Mesenchymal stem cell (in vitro differentiated cells and primary cell): ENCODE measurements around the gene MEIKIN.

Experiments
- DNase-seq: peaks from one replicate; pipeline ENCODE4 v3.0.0-alpha.2; 2013
- H2AFZ ChIP-seq: one replicate; pipeline ENCODE4 v1.6.1; 2013; ENCODE audit warnings: low read depth, mild to moderate bottlenecking, control low read depth, inconsistent platforms, low read length, moderate library complexity
- H2AK5ac ChIP-seq: 2 replicates; pipeline ENCODE4 v1.6.1; 2013; ENCODE audit warnings: low read length, moderate library complexity, mild to moderate bottlenecking, inconsistent platforms; ENCODE audit not compliant: severe bottlenecking
- H2BK120ac ChIP-seq: one replicate; pipeline ENCODE4 v1.6.1; 2013; ENCODE audit warnings: low read depth, mild to moderate bottlenecking, inconsistent platforms, low read length, moderate library complexity
- H2BK12ac ChIP-seq, 2 experiments: one replicate each; pipeline ENCODE4 v1.6.1; 2013; ENCODE audit warnings: inconsistent platforms in 2 of 2, low read length in 2 of 2, mild to moderate bottlenecking in 2 of 2, moderate library complexity in 2 of 2, control low read depth in 1 of 2
- H2BK15ac ChIP-seq: one replicate; pipeline ENCODE4 v1.6.1; 2013; ENCODE audit warnings: mild to moderate bottlenecking, low read depth, inconsistent platforms; ENCODE audit not compliant: poor library complexity, severe bottlenecking
- H2BK5ac ChIP-seq: 2 replicates; pipeline ENCODE4 v1.6.1; 2013; ENCODE audit warnings: low read depth, mild to moderate bottlenecking, low read length, control low read depth, inconsistent platforms; ENCODE audit not compliant: poor library complexity, severe bottlenecking
- H3K14ac ChIP-seq, 2 experiments: one replicate each; pipeline ENCODE4 v1.6.1; 2013; ENCODE audit warnings: inconsistent platforms in 2 of 2, low read length in 2 of 2, control low read depth in 1 of 2, mild to moderate bottlenecking in 1 of 2, moderate library complexity in 1 of 2
- H3K18ac ChIP-seq, 2 experiments: one replicate each; pipeline ENCODE4 v1.6.1; 2013; ENCODE audit warnings: inconsistent platforms in 2 of 2, low read length in 2 of 2, control low read depth in 1 of 2, low read depth in 1 of 2, mild to moderate bottlenecking in 1 of 2
- H3K23ac ChIP-seq, 2 experiments: one replicate each; pipeline ENCODE4 v1.6.1; 2013; ENCODE audit warnings: inconsistent platforms in 2 of 2, low read length in 2 of 2, mild to moderate bottlenecking in 2 of 2, moderate library complexity in 2 of 2, control low read depth in 1 of 2
- H3K27ac ChIP-seq: 2 replicates; pipeline ENCODE4 v1.5.1; 2013; ENCODE audit warnings: mild to moderate bottlenecking, moderate library complexity, low read length, control low read depth, inconsistent platforms; ENCODE audit not compliant: poor library complexity, severe bottlenecking
- H3K27me3 ChIP-seq, 2 experiments: 2 replicates each; pipeline versions ENCODE4 v1.6.1 to v1.7.0; 2013; ENCODE audit warnings: low read length in 2 of 2, mild to moderate bottlenecking in 2 of 2, moderate library complexity in 2 of 2, control low read depth in 1 of 2, inconsistent platforms in 1 of 2; ENCODE audit not compliant: control insufficient read depth in 1 of 2, insufficient read depth in 1 of 2
- H3K36me3 ChIP-seq, 2 experiments: 2 replicates each; pipeline versions ENCODE4 v1.6.1 to v1.7.0; 2013; ENCODE audit warnings: low read length in 2 of 2, control low read depth in 1 of 2, inconsistent platforms in 1 of 2, low read depth in 1 of 2, mild to moderate bottlenecking in 1 of 2; ENCODE audit not compliant: insufficient read depth in 2 of 2, control insufficient read depth in 1 of 2
- H3K4ac ChIP-seq, 2 experiments: one replicate each; pipeline ENCODE4 v1.6.1; 2013; ENCODE audit warnings: inconsistent platforms in 2 of 2, low read length in 2 of 2, mild to moderate bottlenecking in 2 of 2, moderate library complexity in 2 of 2, control low read depth in 1 of 2, low read depth in 1 of 2
- H3K4me1 ChIP-seq: 2 replicates; pipeline ENCODE4 v1.6.1; 2013; ENCODE audit warnings: low read depth, low read length, control low read depth; ENCODE audit not compliant: control insufficient read depth, insufficient read depth
- H3K4me2 ChIP-seq: 2 replicates; pipeline ENCODE4 v1.6.1; 2013; ENCODE audit warnings: low read length, mild to moderate bottlenecking, inconsistent platforms; ENCODE audit not compliant: poor library complexity, severe bottlenecking
- H3K4me3 ChIP-seq, 2 experiments: 2 replicates each; pipeline versions ENCODE4 v1.5.1 to v1.7.0; 2013; ENCODE audit warnings: low read length in 2 of 2, mild to moderate bottlenecking in 2 of 2, control low read depth in 1 of 2, low read depth in 1 of 2; ENCODE audit not compliant: insufficient read depth in 1 of 2
- H3K79me1 ChIP-seq: replicated peaks from 2 replicates; pipeline ENCODE4 v1.6.1; 2013; ENCODE audit warnings: mild to moderate bottlenecking, control low read depth, low read length, inconsistent platforms; ENCODE audit not compliant: poor library complexity, severe bottlenecking
- H3K9ac ChIP-seq: 2 replicates; pipeline ENCODE4 v1.7.0; 2013; ENCODE audit warnings: mild to moderate bottlenecking, low read length, moderate library complexity
- H3K9me3 ChIP-seq: 2 replicates; pipeline ENCODE4 v1.7.0; 2013; ENCODE audit warnings: mild to moderate bottlenecking, low read length; ENCODE audit not compliant: control insufficient read depth
- H4K8ac ChIP-seq: one replicate; pipeline ENCODE4 v1.6.1; 2013; ENCODE audit warnings: inconsistent platforms, mild to moderate bottlenecking, low read length, moderate library complexity
- H4K91ac ChIP-seq: one replicate; pipeline ENCODE4 v1.6.1; 2013; ENCODE audit warnings: mild to moderate bottlenecking, low read length, inconsistent platforms
- WGBS: methylation state at CpG from one replicate; pipeline ENCODE4 v1.1.7; 2013; ENCODE audit warnings: mixed read lengths; 5-methylcytosine and 5-hydroxymethylcytosine counted together

Gene MEIKIN

GRCh38 chr5:131959906-131960305, 14.4 kb upstream of the MEIKIN start:
- Histone ChIP-seq H3K4me1 (no peaks in the 10 kb centered on the region), H2AFZ (no peak overlapping the region), H3K27me3 (no peaks in the 10 kb centered on the region), H3K9me3 (no peaks in the 10 kb centered on the region), H3K36me3 (no peaks in the 10 kb centered on the region), H3K4me2 (no peak overlapping the region), H4K8ac (no peak overlapping the region), H4K91ac (no peak overlapping the region), H3K18ac (no peak overlapping the region), H2BK15ac (no peak overlapping the region), H2BK12ac (no peak overlapping the region), H3K79me1 (no peaks in the 10 kb centered on the region), H2AK5ac (no peak overlapping the region), H3K27ac (no peak overlapping the region), H2BK120ac (no peak overlapping the region), H3K4ac (no peak overlapping the region), H3K4me3 (no peak overlapping the region), H3K23ac (no peak overlapping the region), H3K14ac (no peak overlapping the region), H2BK5ac (no peak overlapping the region), H3K9ac (no peak overlapping the region)
- no peak for DNase-seq
- WGBS = 64% methylated on average over 2 of the region's 3 CpGs

DNA sequence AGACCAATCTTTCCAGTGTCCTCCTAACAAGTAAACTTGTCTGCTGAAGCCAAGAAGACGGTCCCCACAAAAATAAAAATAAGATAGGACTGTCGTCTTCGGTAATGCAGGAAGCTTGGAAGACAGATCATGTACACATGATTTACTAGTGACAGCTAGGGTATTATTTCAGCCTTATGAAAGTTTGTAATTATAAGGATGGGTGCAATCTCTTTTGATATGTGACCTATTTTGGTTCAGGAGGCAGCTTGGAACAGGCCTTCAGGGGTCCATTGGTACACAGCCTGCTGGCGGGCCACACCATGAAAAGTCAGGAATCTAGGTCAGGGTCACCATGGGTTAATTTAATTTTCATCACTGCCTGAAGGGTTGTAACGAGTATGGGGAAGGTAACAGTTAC, 13.7 kb upstream of the MEIKIN start:
- Histone ChIP-seq H2BK120ac (no peak overlapping the region), H2AK5ac (no peak overlapping the region), H3K18ac (no peak overlapping the region), H2BK5ac (no peak overlapping the region), H3K4me3 (no peak overlapping the region), H3K14ac (no peak overlapping the region), H3K9ac (no peak overlapping the region), H3K36me3 (no peaks in the 10 kb centered on the region), H2BK15ac (no peak overlapping the region), H3K9me3 (no peaks in the 10 kb centered on the region), H3K27ac (no peak overlapping the region), H4K91ac (no peak overlapping the region), H3K4ac (no peak overlapping the region), H4K8ac (no peak overlapping the region), H3K4me1 (no peaks in the 10 kb centered on the region), H2BK12ac (no peak overlapping the region), H3K4me2 (no peak overlapping the region), H3K27me3 (peaks cover 0 to 5% of the 10 kb centered on the region in 2 experiments), H3K79me1 (no peaks in the 10 kb centered on the region), H3K23ac (no peak overlapping the region), H2AFZ (no peak overlapping the region)
- 96% methylated on average over 4 of the region's 5 CpGs for WGBS
- DNase-seq = no peak

- no peak overlapping the region for H4K8ac ChIP-seq
- H3K9ac ChIP-seq = no peak overlapping the region
- no peak overlapping the region for H3K18ac ChIP-seq
- H2BK12ac ChIP-seq = no peak overlapping the region
- WGBS = 90% methylated on average over 7 of the region's 8 CpGs
- no peak overlapping the region for H3K4me3 ChIP-seq
- H3K23ac ChIP-seq = no peak overlapping the region
- H3K14ac ChIP-seq = no peak overlapping the region
- no peak overlapping the region for H2BK15ac ChIP-seq
- H3K36me3 ChIP-seq = no peaks in the 10 kb centered on the region
- no peak overlapping the region for H3K4me2 ChIP-seq
- no peaks in the 10 kb centered on the region for H3K9me3 ChIP-seq
- H2AK5ac ChIP-seq = no peak overlapping the region
- no peak overlapping the region for H2BK5ac ChIP-seq
- H2BK120ac ChIP-seq = no peak overlapping the region
- H2AFZ ChIP-seq = no peak overlapping the region
- H4K91ac ChIP-seq = no peak overlapping the region
- no peaks in the 10 kb centered on the region for H3K79me1 ChIP-seq
- no peak for DNase-seq
- no peaks in the 10 kb centered on the region for H3K4me1 ChIP-seq
- H3K27me3 ChIP-seq = peaks cover 0 to 5% of the 10 kb centered on the region in 2 experiments
- H3K4ac ChIP-seq = no peak overlapping the region
- no peak overlapping the region for H3K27ac ChIP-seq
Observed at GRCh38 chr5:131957721-131958441, 12.4 kb upstream of the MEIKIN start.

GRCh38 chr5:131953969-131954368, 8.5 kb upstream of the MEIKIN start:
- Histone ChIP-seq H3K9me3 (no peaks in the 10 kb centered on the region), H2BK120ac (no peak overlapping the region), H3K4me2 (no peak overlapping the region), H3K9ac (no peak overlapping the region), H2BK5ac (no peak overlapping the region), H2BK15ac (no peak overlapping the region), H3K4me3 (no peak overlapping the region), H4K91ac (no peak overlapping the region), H3K23ac (no peak overlapping the region), H2BK12ac (no peak overlapping the region), H3K36me3 (no peaks in the 10 kb centered on the region), H3K4me1 (no peaks in the 10 kb centered on the region), H2AK5ac (no peak overlapping the region), H3K79me1 (no peaks in the 10 kb centered on the region), H2AFZ (no peak overlapping the region), H3K27ac (no peak overlapping the region), H3K14ac (no peak overlapping the region), H4K8ac (no peak overlapping the region), H3K4ac (no peak overlapping the region), H3K18ac (no peak overlapping the region), H3K27me3 (peaks cover 0 to 5% of the 10 kb centered on the region in 2 experiments)
- DNase-seq = no peak
